ENCODE results near the gene GUCA1C. TPM values are rescaled to one million over a fixed set of nuclear protein-coding genes. Genes with fewer than 3 reads are reported as not detected.

GUCA1C gene
- total and polyA plus RNA-seq, 4 donors, result not detected

DNA sequence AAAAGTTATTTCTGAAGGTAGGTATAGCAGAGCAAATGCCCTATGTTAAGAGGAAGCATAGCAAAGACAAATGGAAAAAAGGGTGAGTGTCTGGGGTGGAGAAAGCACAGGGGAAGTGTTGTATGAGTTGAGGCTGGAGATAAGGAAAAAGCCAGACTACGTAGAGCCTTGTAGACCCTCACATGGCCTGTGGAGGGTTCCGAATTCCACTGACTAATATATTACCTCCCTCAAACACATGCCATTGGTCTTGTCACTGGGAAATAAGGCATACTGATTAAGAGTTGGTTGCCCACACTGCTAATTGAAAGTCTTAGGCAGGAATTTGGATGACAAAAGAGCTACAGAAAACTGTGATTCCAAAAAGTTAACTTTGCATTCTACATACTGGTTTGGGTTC, 65.9 kb downstream of the GUCA1C start:
- H3K27ac ChIP-seq (ENCODE audit: low read depth in 1 of 2, low read length in 2 of 2), result no peak overlapping the region
- ATAC-seq (ENCODE audit: low FRiP score) (no peak), DNase-seq (no peak)
- intact Hi-C loops (cut with DNase I), result no loop called here
- no peaks in the 10 kb centered on the region for H3K36me3 ChIP-seq (ENCODE audit: control insufficient read depth in 1 of 2, insufficient read depth in 2 of 2, low read length in 1 of 2)
- no peaks in the 10 kb centered on the region for H3K27me3 ChIP-seq (ENCODE audit: control insufficient read depth in 1 of 2, insufficient read depth in 2 of 2, low read length in 1 of 2)
- WGBS, 2 donors, result 42 to 47% methylated on average over 2 of the region's 2 CpGs
- H3K4me1 ChIP-seq (ENCODE audit: control insufficient read depth in 1 of 2, insufficient read depth in 2 of 2, low read length in 2 of 2), result no peaks in the 10 kb centered on the region
- no peak overlapping the region for H3K4me3 ChIP-seq (ENCODE audit: low read length in 2 of 2)
- no peaks in the 10 kb centered on the region for H3K9me3 ChIP-seq (ENCODE audit: control insufficient read depth, low read length)

DNA sequence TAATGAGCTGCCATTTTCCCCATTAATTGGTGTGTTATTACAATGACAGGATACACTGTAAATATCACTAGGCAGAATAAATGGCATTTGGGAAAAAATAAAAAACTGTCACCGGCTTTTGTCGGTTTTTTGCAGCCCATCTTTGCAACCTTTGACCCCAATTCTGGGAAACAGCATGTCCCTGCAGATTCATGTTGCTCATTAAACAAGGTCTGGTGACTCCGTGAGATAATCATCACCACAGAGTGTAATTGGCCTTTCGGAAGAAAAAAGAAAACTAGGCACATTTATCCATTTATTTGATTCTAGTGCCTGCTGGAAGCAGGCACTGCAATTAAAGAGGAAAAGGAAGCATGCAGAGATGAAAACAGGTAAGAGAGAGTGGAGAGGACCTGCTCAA, 66.6 kb downstream of the GUCA1C start:
- no peak overlapping the region for H3K4me3 ChIP-seq (ENCODE audit: low read length in 2 of 2)
- H3K9me3 ChIP-seq (ENCODE audit: control insufficient read depth, low read length), result no peaks in the 10 kb centered on the region
- no peaks in the 10 kb centered on the region for H3K27me3 ChIP-seq (ENCODE audit: control insufficient read depth in 1 of 2, insufficient read depth in 2 of 2, low read length in 1 of 2)
- H3K36me3 ChIP-seq (ENCODE audit: control insufficient read depth in 1 of 2, insufficient read depth in 2 of 2, low read length in 1 of 2), result no peaks in the 10 kb centered on the region
- intact Hi-C loops (cut with DNase I), result no loop called here
- no peak overlapping the region for H3K27ac ChIP-seq (ENCODE audit: low read depth in 1 of 2, low read length in 2 of 2)
- H3K4me1 ChIP-seq (ENCODE audit: control insufficient read depth in 1 of 2, insufficient read depth in 2 of 2, low read length in 2 of 2), result no peaks in the 10 kb centered on the region
- ATAC-seq (ENCODE audit: low FRiP score), result no peak
- WGBS, 2 donors, result 80% methylated on average over 4 of the region's 4 CpGs
- DNase-seq, result no peak

DNA sequence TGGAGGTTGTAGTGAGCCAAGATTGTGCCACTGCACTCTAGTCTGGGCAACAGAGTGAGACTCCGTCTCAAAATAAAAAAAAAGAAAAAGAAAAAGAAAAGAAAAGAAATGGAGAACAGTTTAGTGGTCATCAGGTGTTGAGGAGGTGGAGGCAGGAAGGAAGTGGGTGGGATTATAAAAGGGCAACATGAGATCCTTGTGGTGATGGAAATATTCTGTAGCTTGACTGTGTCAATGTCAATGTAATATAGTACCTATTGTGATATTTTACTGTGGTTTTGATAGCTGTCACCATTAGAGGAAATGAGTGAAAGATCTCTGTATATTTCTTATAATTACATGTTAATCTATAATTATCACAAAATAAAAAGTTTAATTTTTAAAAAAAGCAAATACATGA, 70.3 kb downstream of the GUCA1C start:
- no peaks in the 10 kb centered on the region for H3K9me3 ChIP-seq (ENCODE audit: control insufficient read depth, low read length)
- intact Hi-C loops (cut with DNase I), result no loop called here
- no peak for ATAC-seq (ENCODE audit: low FRiP score)
- no peak for DNase-seq
- no peak overlapping the region for H3K27ac ChIP-seq (ENCODE audit: low read depth in 1 of 2, low read length in 2 of 2)
- no peaks in the 10 kb centered on the region for H3K36me3 ChIP-seq (ENCODE audit: control insufficient read depth in 1 of 2, insufficient read depth in 2 of 2, low read length in 1 of 2)
- H3K4me3 ChIP-seq (ENCODE audit: low read length in 2 of 2), result no peak overlapping the region
- H3K27me3 ChIP-seq (ENCODE audit: control insufficient read depth in 1 of 2, insufficient read depth in 2 of 2, low read length in 1 of 2), result no peaks in the 10 kb centered on the region
- H3K4me1 ChIP-seq (ENCODE audit: control insufficient read depth in 1 of 2, insufficient read depth in 2 of 2, low read length in 2 of 2), result no peaks in the 10 kb centered on the region
- WGBS, 2 donors, result 36 to 47% methylated on average over 1 of the region's 1 CpG

- Histone ChIP-seq H3K9me3 (ENCODE audit: control insufficient read depth, low read length) (no peaks in the 10 kb centered on the region), H3K4me1 (ENCODE audit: control insufficient read depth in 1 of 2, insufficient read depth in 2 of 2, low read length in 2 of 2) (no peaks in the 10 kb centered on the region), H3K4me3 (ENCODE audit: low read length in 2 of 2) (no peak overlapping the region), H3K36me3 (ENCODE audit: control insufficient read depth in 1 of 2, insufficient read depth in 2 of 2, low read length in 1 of 2) (no peaks in the 10 kb centered on the region), H3K27me3 (ENCODE audit: control insufficient read depth in 1 of 2, insufficient read depth in 2 of 2, low read length in 1 of 2) (no peaks in the 10 kb centered on the region), H3K27ac (ENCODE audit: low read depth in 1 of 2, low read length in 2 of 2) (no peak overlapping the region)
- intact Hi-C loops (cut with DNase I), result no loop called here
- ATAC-seq (ENCODE audit: low FRiP score) (no peak), DNase-seq (no peak)
Observed at GRCh38 chr3:108882762-108883161, 70.9 kb downstream of the GUCA1C start.

- DNase-seq, result no peak
- no peak overlapping the region for H3K4me3 ChIP-seq (ENCODE audit: low read length in 2 of 2)
- intact Hi-C loops (cut with DNase I), result no loop called here
- WGBS, 2 donors, result 87 to 92% methylated on average over 7 to 8 of the region's 8 CpGs
- H3K9me3 ChIP-seq (ENCODE audit: control insufficient read depth, low read length), result no peaks in the 10 kb centered on the region
- no peaks in the 10 kb centered on the region for H3K36me3 ChIP-seq (ENCODE audit: control insufficient read depth in 1 of 2, insufficient read depth in 2 of 2, low read length in 1 of 2)
- no peak for ATAC-seq (ENCODE audit: low FRiP score)
- H3K27ac ChIP-seq (ENCODE audit: low read depth in 1 of 2, low read length in 2 of 2), result no peak overlapping the region
- no peaks in the 10 kb centered on the region for H3K4me1 ChIP-seq (ENCODE audit: control insufficient read depth in 1 of 2, insufficient read depth in 2 of 2, low read length in 2 of 2)
- no peaks in the 10 kb centered on the region for H3K27me3 ChIP-seq (ENCODE audit: control insufficient read depth in 1 of 2, insufficient read depth in 2 of 2, low read length in 1 of 2)
Observed at GRCh38 chr3:108879915-108880314, 73.8 kb downstream of the GUCA1C start.

DNA sequence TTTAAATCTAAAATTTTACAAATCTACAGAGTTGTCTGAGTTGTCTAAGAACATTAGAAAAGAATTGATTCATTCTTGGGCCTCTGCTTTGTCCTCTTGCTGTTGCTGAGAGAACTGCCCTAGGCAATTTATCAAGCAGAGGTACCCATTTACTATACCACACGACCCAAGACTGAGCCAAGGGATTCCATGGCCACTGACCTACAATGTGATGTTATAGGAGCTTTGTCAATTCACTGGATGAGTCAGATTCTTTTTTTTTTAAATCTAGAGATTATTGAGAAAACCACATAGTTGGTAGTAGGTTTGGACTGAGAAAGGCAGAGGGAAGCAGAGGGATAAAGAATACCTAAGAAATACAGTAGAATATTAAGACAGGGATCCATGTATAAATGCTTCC, 75.8 kb downstream of the GUCA1C start:
- intact Hi-C loops (cut with DNase I), result no loop called here
- Histone ChIP-seq H3K4me3 (ENCODE audit: low read length in 2 of 2) (no peak overlapping the region), H3K27ac (ENCODE audit: low read depth in 1 of 2, low read length in 2 of 2) (no peak overlapping the region), H3K9me3 (ENCODE audit: control insufficient read depth, low read length) (no peaks in the 10 kb centered on the region), H3K36me3 (ENCODE audit: control insufficient read depth in 1 of 2, insufficient read depth in 2 of 2, low read length in 1 of 2) (no peaks in the 10 kb centered on the region), H3K27me3 (ENCODE audit: control insufficient read depth in 1 of 2, insufficient read depth in 2 of 2, low read length in 1 of 2) (no peaks in the 10 kb centered on the region), H3K4me1 (ENCODE audit: control insufficient read depth in 1 of 2, insufficient read depth in 2 of 2, low read length in 2 of 2) (no peaks in the 10 kb centered on the region)
- 24 to 39% methylated on average over 1 of the region's 1 CpG for WGBS, 2 donors
- no peak for DNase-seq
- no peak for ATAC-seq (ENCODE audit: low FRiP score)

- no peak for DNase-seq
- no peak overlapping the region for H3K27ac ChIP-seq (ENCODE audit: low read depth in 1 of 2, low read length in 2 of 2)
- no peaks in the 10 kb centered on the region for H3K27me3 ChIP-seq (ENCODE audit: control insufficient read depth in 1 of 2, insufficient read depth in 2 of 2, low read length in 1 of 2)
- H3K4me1 ChIP-seq (ENCODE audit: control insufficient read depth in 1 of 2, insufficient read depth in 2 of 2, low read length in 2 of 2), result no peaks in the 10 kb centered on the region
- no peaks in the 10 kb centered on the region for H3K9me3 ChIP-seq (ENCODE audit: control insufficient read depth, low read length)
- intact Hi-C loops (cut with DNase I), result no loop called here
- H3K36me3 ChIP-seq (ENCODE audit: control insufficient read depth in 1 of 2, insufficient read depth in 2 of 2, low read length in 1 of 2), result no peaks in the 10 kb centered on the region
- no peak for ATAC-seq (ENCODE audit: low FRiP score)
- no peak overlapping the region for H3K4me3 ChIP-seq (ENCODE audit: low read length in 2 of 2)
- WGBS, 2 donors, result 90 to 96% methylated on average over 6 of the region's 6 CpGs
Observed at GRCh38 chr3:108863799-108864135, 89.9 kb downstream of the GUCA1C start.

- Histone ChIP-seq H3K9me3 (ENCODE audit: control insufficient read depth, low read length) (no peaks in the 10 kb centered on the region), H3K27me3 (ENCODE audit: control insufficient read depth in 1 of 2, insufficient read depth in 2 of 2, low read length in 1 of 2) (no peaks in the 10 kb centered on the region), H3K27ac (ENCODE audit: low read depth in 1 of 2, low read length in 2 of 2) (no peak overlapping the region), H3K36me3 (ENCODE audit: control insufficient read depth in 1 of 2, insufficient read depth in 2 of 2, low read length in 1 of 2) (no peaks in the 10 kb centered on the region), H3K4me1 (ENCODE audit: control insufficient read depth in 1 of 2, insufficient read depth in 2 of 2, low read length in 2 of 2) (no peaks in the 10 kb centered on the region), H3K4me3 (ENCODE audit: low read length in 2 of 2) (no peak overlapping the region)
- intact Hi-C loops (cut with DNase I), result no loop called here
- no peak for ATAC-seq (ENCODE audit: low FRiP score)
- 46 to 48% methylated on average over 7 of the region's 7 CpGs for WGBS, 2 donors
- DNase-seq, result no peak
Observed at GRCh38 chr3:108862865-108863798, 90.5 kb downstream of the GUCA1C start.

DNA sequence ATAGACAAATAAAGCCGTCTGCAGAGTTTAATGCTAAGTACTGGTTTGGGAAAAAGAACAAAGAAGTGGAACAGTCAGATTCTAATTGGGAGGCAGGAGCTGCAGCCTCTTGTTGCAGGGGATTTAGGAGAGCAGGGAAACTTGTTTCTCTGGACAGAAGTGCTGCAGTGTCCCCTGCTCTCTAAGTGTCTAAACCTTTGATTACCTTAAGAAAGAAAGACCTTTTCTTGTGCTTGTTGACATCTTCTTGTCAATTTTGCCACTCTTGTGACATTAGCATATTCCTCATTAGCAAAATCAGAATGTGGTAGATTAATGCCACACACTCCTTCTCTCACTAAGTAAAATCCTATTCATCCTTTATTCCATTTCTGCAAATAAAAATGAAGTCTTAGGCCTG, 92.3 kb downstream of the GUCA1C start:
- Histone ChIP-seq H3K36me3 (ENCODE audit: control insufficient read depth in 1 of 2, insufficient read depth in 2 of 2, low read length in 1 of 2) (no peaks in the 10 kb centered on the region), H3K4me1 (ENCODE audit: control insufficient read depth in 1 of 2, insufficient read depth in 2 of 2, low read length in 2 of 2) (no peaks in the 10 kb centered on the region), H3K9me3 (ENCODE audit: control insufficient read depth, low read length) (no peaks in the 10 kb centered on the region), H3K4me3 (ENCODE audit: low read length in 2 of 2) (no peak overlapping the region), H3K27ac (ENCODE audit: low read depth in 1 of 2, low read length in 2 of 2) (no peak overlapping the region), H3K27me3 (ENCODE audit: control insufficient read depth in 1 of 2, insufficient read depth in 2 of 2, low read length in 1 of 2) (no peaks in the 10 kb centered on the region)
- WGBS, 2 donors, result 20 to 23% methylated on average over 1 of the region's 1 CpG
- no peak for DNase-seq
- ATAC-seq (ENCODE audit: low FRiP score), result no peak
- intact Hi-C loops (cut with DNase I), result no loop called here
